Measurements from ENCODE around the gene XBP1.
"Not testable (repeated sequence)": the region's sequence is repeated elsewhere in the genome, so short reads cannot be mapped to it uniquely, and the experiment has no call there.

XBP1 gene

GRCh38 chr22:28791841-28792490, 8.4 kb downstream of the XBP1 start:
- DNase-seq = no peak

DNA sequence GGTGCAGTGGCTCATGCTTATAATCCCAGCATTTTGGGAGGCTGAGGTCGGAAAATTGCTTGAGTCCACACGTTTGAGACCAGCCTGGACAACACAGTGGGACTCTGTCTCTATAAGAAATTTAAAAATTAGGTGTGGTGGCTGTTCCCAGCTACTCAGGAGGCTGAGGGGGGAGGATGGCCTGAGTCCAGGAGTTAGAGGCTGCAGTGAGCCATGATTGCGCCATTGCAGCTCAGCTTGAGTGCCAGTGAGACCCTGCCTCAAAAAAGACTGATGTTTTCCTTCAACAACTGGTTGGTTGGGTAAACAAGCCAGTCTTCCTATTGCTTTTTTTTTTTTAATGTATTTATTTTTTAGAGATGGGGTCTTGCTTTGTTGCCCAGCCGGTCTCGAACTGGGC, 9.2 kb downstream of the XBP1 start:
- DNase-seq = no peak

- DNase-seq = no peak
Measured at GRCh38 chr22:28788601-28789000, 11.8 kb downstream of the XBP1 start.

GRCh38 chr22:28783786-28784671, 16.3 kb downstream of the XBP1 start:
- DNase-seq = no peak

DNA sequence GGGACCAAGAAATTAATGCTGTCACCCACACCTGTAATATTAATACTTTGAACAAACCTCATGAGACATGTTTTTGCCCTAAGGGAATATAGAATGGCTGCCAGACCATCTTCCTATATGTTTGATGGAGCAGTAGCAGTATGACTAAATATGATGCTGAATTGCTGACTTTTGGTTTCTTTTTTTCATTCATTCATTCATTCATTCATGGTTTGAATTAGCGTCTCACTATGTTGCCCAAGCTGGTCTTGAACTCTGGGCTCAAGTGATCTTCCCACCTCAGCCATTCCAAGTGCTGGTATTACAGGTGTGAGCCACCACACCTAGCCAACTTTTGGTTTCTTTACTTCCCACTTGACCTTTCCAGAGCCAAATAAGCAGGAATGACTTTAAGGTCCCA, 20.1 kb downstream of the XBP1 start:
- no peak for DNase-seq

GRCh38 chr22:28779833-28780232, 20.5 kb downstream of the XBP1 start:
- no peak for DNase-seq

DNA sequence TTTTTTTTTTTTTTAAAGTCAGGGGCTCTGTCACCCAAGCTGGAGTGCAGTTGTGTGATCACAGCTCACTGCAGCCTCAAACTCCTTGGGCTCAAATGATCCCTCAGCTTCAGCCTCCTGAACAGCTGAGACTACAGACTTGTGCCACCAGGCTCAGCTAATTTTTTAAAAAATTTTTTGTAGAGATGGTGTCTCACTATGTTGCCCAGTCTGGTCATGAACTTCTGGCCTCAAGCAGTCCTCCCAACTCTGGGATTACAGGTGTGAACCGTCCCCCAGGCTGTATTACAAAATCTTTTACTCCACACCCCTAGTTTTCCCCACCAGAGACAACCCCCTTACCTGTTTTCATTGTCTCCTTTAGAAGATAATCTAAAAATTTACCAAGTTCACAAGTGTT, 26.0 kb downstream of the XBP1 start:
- DNase-seq = no peak

DNA sequence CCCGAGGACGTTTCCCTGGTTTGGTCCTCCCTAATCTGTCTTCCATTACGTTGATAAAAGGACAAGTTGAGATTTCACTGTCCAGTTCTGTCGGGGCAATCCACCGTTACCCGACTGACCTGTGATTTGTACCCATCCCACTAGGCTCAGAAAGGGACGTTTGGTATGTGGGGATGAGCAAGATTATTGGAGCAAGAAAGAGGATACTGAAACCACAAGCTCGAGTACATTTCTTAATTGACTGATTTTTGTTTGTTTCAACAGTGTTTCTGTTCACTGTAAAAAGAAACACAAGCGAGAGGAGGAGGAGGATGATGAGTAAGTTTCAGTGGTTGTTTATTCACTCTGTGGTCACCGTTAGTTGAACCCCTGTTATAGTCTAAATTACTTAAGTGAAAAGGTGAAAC, 26.9 kb downstream of the XBP1 start:
- DNase-seq = no peak

DNA sequence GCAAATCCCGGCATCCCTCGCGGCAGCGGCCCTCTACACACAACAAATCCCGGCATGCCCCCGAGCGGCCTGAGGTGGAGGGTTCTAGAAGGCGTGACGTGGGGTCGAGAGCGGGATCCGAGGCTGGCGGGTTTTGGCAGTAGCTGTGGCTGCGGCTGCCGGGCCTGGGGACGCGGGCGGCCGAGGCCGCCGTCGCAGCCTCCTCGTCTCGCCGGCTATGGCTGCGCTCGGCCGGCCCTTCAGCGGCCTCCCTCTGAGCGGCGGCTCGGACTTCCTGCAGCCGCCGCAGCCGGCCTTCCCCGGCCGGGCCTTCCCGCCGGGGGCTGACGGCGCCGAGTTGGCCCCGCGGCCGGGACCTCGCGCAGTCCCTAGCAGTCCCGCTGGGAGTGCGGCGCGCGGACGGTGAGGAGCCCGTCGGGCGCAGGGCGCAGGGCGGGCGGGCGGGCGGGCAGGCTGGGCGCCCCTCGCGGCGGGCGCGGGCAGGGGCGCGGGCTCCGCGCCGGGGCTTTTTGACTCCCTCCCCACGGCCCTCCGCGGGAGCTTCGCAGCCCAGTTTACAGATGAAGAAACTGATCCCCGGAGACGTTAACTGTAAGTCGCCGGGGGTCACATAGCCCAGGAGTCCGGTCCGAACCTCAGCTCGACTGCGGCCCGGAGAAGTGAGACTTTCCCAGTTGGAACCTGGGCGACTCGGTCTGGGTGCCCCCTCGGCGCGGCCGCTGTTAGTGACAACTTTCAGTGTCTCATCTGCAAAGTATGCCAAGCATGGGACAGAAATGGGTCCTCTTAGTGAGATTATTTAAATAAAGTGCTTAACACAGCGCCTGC, 27.5 kb downstream of the XBP1 start, which contains the start of gene CCDC117:
Gene CCDC117 (plus strand): TSS at position 63 of the 828 bp plus-strand sequence. CDS start 155 bp downstream, at position 218.
- peak; percentile 27 for DNase-seq

- DNase-seq = no peak
Measured at GRCh38 chr22:28771195-28771791, 29.1 kb downstream of the XBP1 start.

DNA sequence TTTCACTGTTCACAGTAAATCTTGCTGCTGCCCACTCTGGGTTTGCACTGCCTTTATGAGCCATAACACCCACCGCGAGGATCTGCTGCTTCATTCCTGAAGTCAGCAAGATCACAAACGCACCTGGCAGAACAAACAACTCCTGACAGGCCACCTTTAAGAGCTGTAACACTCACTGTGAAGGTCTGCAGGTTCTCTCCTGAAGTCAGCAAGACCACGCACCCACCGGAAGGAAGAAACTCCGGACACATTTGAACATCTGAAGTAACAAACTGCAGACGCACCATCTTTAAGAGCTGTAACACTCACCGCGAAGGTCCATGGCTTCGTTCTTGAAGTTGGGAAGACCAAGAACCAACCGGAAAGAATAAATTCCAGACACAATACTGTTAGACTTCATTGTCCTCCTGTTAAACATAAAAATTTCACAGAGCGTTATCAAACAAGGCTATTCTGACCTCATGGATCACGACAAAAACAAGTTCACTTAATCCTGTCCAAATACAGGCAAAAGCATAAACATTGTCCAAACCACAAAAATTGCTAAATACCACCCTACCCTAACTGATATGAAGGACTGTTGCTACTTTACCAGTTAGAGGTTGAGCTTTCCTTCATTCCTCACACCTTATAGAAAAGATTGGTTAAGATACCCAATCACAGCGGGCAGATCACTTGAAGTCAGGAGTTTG, 30.8 kb downstream of the XBP1 start:
- no peak for DNase-seq

GRCh38 chr22:28768701-28769393, 31.5 kb downstream of the XBP1 start:
- DNase-seq = no peak

GRCh38 chr22:28766628-28767027, 33.7 kb downstream of the XBP1 start:
- no peak for DNase-seq

- not testable (repeated sequence) for DNase-seq
Measured at GRCh38 chr22:28762000-28762399, 38.4 kb downstream of the XBP1 start.

- DNase-seq = no peak
Measured at GRCh38 chr22:28761449-28761755, 39.0 kb downstream of the XBP1 start.

DNA sequence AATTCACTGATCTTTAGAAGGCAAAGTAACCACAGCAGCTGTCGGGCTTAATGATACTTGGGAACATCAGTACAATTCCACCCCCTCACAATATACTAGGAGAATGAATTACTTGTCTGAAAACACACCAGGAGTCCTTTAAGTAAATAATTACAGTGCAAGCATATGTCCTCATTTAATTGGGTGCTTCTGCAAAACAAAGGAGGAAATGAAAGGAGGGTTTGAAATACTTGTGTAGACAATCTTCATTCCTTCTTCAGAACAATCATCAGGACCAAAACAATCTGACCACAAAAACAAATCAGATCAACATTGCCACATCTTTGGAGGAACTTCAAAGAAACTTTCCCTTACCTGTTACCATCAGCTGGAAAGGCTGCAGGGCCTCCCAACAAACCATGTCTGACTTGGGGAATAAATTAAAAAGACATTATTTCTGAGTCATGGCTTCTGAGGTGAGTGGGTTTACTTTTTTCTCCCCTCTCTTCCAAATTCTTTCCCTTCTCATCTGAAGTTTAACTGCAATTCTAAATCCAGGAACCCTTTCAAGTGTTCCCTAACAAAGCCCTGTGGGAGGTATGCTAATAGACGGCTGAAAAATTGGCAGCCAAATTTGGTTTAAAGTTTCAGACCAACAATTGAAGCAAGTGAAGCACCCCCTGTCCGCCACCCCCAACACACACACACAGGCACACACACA, 40.4 kb downstream of the XBP1 start:
- no peak for DNase-seq

DNA sequence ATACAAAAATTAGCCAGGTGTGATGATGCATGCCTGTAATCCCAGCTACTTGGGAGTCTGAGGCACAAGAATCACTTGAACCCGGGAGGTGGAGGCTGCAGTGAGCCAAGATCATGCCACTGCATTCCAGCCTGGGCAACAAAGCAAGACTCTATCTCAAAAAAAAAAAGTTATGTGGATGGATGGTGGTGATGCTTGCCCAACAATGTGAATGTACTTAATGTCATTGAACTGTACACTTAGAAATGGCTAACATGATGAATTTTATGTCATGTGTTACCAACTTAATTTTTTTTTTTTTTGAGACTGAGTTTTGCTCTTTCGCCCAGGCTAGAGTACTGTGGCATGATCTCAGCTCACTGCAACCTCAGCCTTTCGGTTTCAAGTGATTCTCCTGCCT, 45.9 kb downstream of the XBP1 start:
- DNase-seq = not testable (repeated sequence)

- DNase-seq = no peak
Measured at GRCh38 chr22:28750471-28750881, 49.9 kb downstream of the XBP1 start.

Measured in cortex of kidney (tissue), 1 donor.